GM23338 (cell line): ENCODE measurements around the gene CEACAM16.

Experiments
- CREB1 ChIP-seq: fragments of 250-450 bp; sonication (Bioruptor Pico); IDR thresholded peaks from 2 replicates; pipeline ENCODE4 v1.5.0; 2020; ENCODE audit warnings: low read depth, mild to moderate bottlenecking, moderate library complexity
- CTCF ChIP-seq, 2 experiments: fragments of 200-600 bp in 1 of 2; sonication (generic) in 1 of 2; conservative IDR thresholded peaks; 2 replicates each; pipeline versions ENCODE4 v1.5.1 to v1.6.1; 2016 to 2017; ENCODE audit warnings: antibody characterized with exemption in 2 of 2, low read depth in 2 of 2, mild to moderate bottlenecking in 2 of 2, moderate library complexity in 1 of 2
- ETS1 ChIP-seq: IDR thresholded peaks from 2 replicates; pipeline ENCODE4 v1.6.1; 2016; ENCODE audit warnings: antibody characterized with exemption
- EZH2 ChIP-seq: fragments of 200-600 bp; sonication (generic); IDR thresholded peaks from one replicate; pipeline ENCODE4 v1.8.0; 2017; ENCODE audit warnings: antibody characterized with exemption, mild to moderate bottlenecking, low read depth; ENCODE audit not compliant: unreplicated experiment
- EZH2phosphoT487 ChIP-seq: fragments of 200-600 bp; sonication (generic); IDR thresholded peaks from one replicate; pipeline ENCODE4 v1.8.1; 2018; ENCODE audit warnings: antibody characterized with exemption; ENCODE audit not compliant: unreplicated experiment
- JUNB ChIP-seq: IDR thresholded peaks from one replicate; pipeline ENCODE4 v1.6.1; 2016; ENCODE audit warnings: antibody characterized with exemption; ENCODE audit not compliant: unreplicated experiment
- POLR2AphosphoS5 ChIP-seq: IDR thresholded peaks from 2 replicates; pipeline ENCODE4 v1.6.1; 2016; ENCODE audit warnings: antibody characterized with exemption, low read depth
- REST ChIP-seq: IDR thresholded peaks from one replicate; pipeline ENCODE4 v1.6.1; 2018; ENCODE audit warnings: antibody characterized with exemption; ENCODE audit not compliant: unreplicated experiment
- STAT1 ChIP-seq: IDR thresholded peaks from one replicate; pipeline ENCODE4 v1.6.1; 2016; ENCODE audit warnings: antibody characterized with exemption; ENCODE audit not compliant: unreplicated experiment
- ZNF114 ChIP-seq: fragments of 250-450 bp; sonication (Bioruptor Pico); IDR thresholded peaks from 2 replicates; pipeline ENCODE4 v1.5.0; 2020; ENCODE audit warnings: mild to moderate bottlenecking, moderate library complexity
- ZNF462 ChIP-seq: fragments of 250-450 bp; sonication (Bioruptor Pico); IDR thresholded peaks from 2 replicates; pipeline ENCODE4 v1.5.0; 2020; ENCODE audit warnings: mild to moderate bottlenecking, moderate library complexity

- TF ChIP-seq CTCF (conservative IDR thresholded peaks at IDR 0.05; ENCODE audit: low read depth in 2 of 2) (no peak), ZNF114 (CRISPR knock-in tag) (no peak), POLR2AphosphoS5 (no peak), EZH2 (no peak), CREB1 (no peak), JUNB (no peak), EZH2phosphoT487 (no peak), REST (no peak), STAT1 (no peak), ETS1 (no peak), ZNF462 (no peak)
Observed at GRCh38 chr19:44686896-44687295, 12.1 kb upstream of the CEACAM16 start.
